H9 (cell line): ENCODE data around the gene ACOXL. TPM values are rescaled to one million over a fixed set of nuclear protein-coding genes. Genes with fewer than 3 reads are reported as not detected.

Experiments
- DNase-seq: peaks from one replicate; pipeline ENCODE4 v3.0.0-alpha.2; 2017
- H2AFZ ChIP-seq: one replicate; pipeline ENCODE4 v1.6.1; 2013; ENCODE audit warnings: mild to moderate bottlenecking, low read length, control low read depth, moderate library complexity
- H2AK5ac ChIP-seq: 2 replicates; pipeline ENCODE4 v1.6.1; 2013; ENCODE audit warnings: low read length, control low read depth, mixed read lengths; ENCODE audit not compliant: insufficient read length
- H2BK120ac ChIP-seq: one replicate; pipeline ENCODE4 v1.6.1; 2013; ENCODE audit warnings: low read depth, mild to moderate bottlenecking, low read length, control low read depth, inconsistent platforms; ENCODE audit not compliant: poor library complexity, severe bottlenecking
- H2BK12ac ChIP-seq: 2 replicates; pipeline ENCODE4 v1.6.1; 2013; ENCODE audit warnings: low read length, control low read depth, mixed read lengths, low read depth; ENCODE audit not compliant: insufficient read length
- H2BK15ac ChIP-seq: 2 replicates; pipeline ENCODE4 v1.6.1; 2013; ENCODE audit warnings: low read depth, low read length, control low read depth
- H2BK20ac ChIP-seq: one replicate; pipeline ENCODE4 v1.6.1; 2013; ENCODE audit warnings: low read depth, mild to moderate bottlenecking, low read length, control low read depth, inconsistent platforms; ENCODE audit not compliant: poor library complexity, severe bottlenecking
- H2BK5ac ChIP-seq: 2 replicates; pipeline ENCODE4 v1.6.1; 2013; ENCODE audit warnings: low read length, control low read depth, mixed read lengths; ENCODE audit not compliant: insufficient read length
- H3K14ac ChIP-seq: 2 replicates; pipeline ENCODE4 v1.6.1; 2013; ENCODE audit warnings: low read length, control low read depth; ENCODE audit not compliant: insufficient read depth
- H3K18ac ChIP-seq: 2 replicates; pipeline ENCODE4 v1.6.1; 2013; ENCODE audit warnings: low read depth, mild to moderate bottlenecking, mixed read lengths, low read length, control low read depth; ENCODE audit not compliant: insufficient read length
- H3K23ac ChIP-seq: 2 replicates; pipeline ENCODE4 v1.6.1; 2013; ENCODE audit warnings: low read length, control low read depth, mixed read lengths, low read depth; ENCODE audit not compliant: insufficient read length
- H3K23me2 ChIP-seq: 2 replicates; pipeline ENCODE4 v1.6.1; 2013; ENCODE audit warnings: low read depth, mild to moderate bottlenecking, mixed read lengths, low read length, control low read depth; ENCODE audit not compliant: insufficient read length, poor library complexity, severe bottlenecking
- H3K27ac ChIP-seq: 2 replicates; pipeline ENCODE4 v1.5.1; 2013; ENCODE audit warnings: low read length, control low read depth, mixed read lengths, low read depth; ENCODE audit not compliant: insufficient read length
- H3K27me3 ChIP-seq: 2 replicates; pipeline ENCODE4 v1.6.1; 2013; ENCODE audit warnings: low read length, control low read depth, inconsistent platforms; ENCODE audit not compliant: insufficient read depth
- H3K4ac ChIP-seq: 2 replicates; pipeline ENCODE4 v1.6.1; 2013; ENCODE audit warnings: low read depth, mild to moderate bottlenecking, control low read depth, inconsistent platforms, low read length, moderate library complexity
- H3K4me1 ChIP-seq: 2 replicates; pipeline ENCODE4 v1.6.1; 2013; ENCODE audit warnings: low read length, control low read depth, inconsistent platforms; ENCODE audit not compliant: insufficient read depth
- H3K4me2 ChIP-seq: 2 replicates; pipeline ENCODE4 v1.6.1; 2013; ENCODE audit warnings: low read length, control low read depth, mixed read lengths; ENCODE audit not compliant: insufficient read length, insufficient read depth
- H3K56ac ChIP-seq: 2 replicates; pipeline ENCODE4 v1.6.1; 2013; ENCODE audit warnings: low read depth, mild to moderate bottlenecking, mixed read lengths, low read length, control low read depth; ENCODE audit not compliant: insufficient read length
- H3K79me1 ChIP-seq: 2 replicates; pipeline ENCODE4 v1.6.1; 2013; ENCODE audit warnings: low read depth, mild to moderate bottlenecking, moderate library complexity, low read length, control low read depth, inconsistent platforms; ENCODE audit not compliant: insufficient read depth, poor library complexity, severe bottlenecking
- H3K79me2 ChIP-seq: 2 replicates; pipeline ENCODE4 v1.6.1; 2013; ENCODE audit warnings: low read length, control low read depth, inconsistent platforms; ENCODE audit not compliant: insufficient read depth
- H3K9ac ChIP-seq: 2 replicates; pipeline ENCODE4 v1.6.1; 2013; ENCODE audit warnings: low read length, control low read depth, mixed read lengths; ENCODE audit not compliant: insufficient read length; ENCODE audit errors: extremely low read depth
- H3K9me3 ChIP-seq: one replicate; pipeline ENCODE4 v1.6.1; 2013; ENCODE audit warnings: low read depth, low read length, inconsistent platforms; ENCODE audit not compliant: control insufficient read depth
- H3T11ph ChIP-seq: one replicate; pipeline ENCODE4 v1.6.1; 2013; ENCODE audit warnings: mild to moderate bottlenecking, low read length, control low read depth, inconsistent platforms
- H4K20me1 ChIP-seq: one replicate; pipeline ENCODE4 v1.6.1; 2013; ENCODE audit not compliant: control insufficient read depth, insufficient read length, insufficient read depth
- H4K5ac ChIP-seq: 2 replicates; pipeline ENCODE4 v1.6.1; 2013; ENCODE audit warnings: low read depth, mild to moderate bottlenecking, mixed read lengths, low read length, control low read depth; ENCODE audit not compliant: insufficient read length
- H4K8ac ChIP-seq: replicated peaks from 2 replicates; pipeline ENCODE4 v1.6.1; 2013; ENCODE audit warnings: low read length, control low read depth, mixed read lengths, low read depth; ENCODE audit not compliant: insufficient read length
- H4K91ac ChIP-seq: 2 replicates; pipeline ENCODE4 v1.6.1; 2013; ENCODE audit warnings: low read depth, mild to moderate bottlenecking, moderate library complexity, mixed read lengths, low read length, control low read depth; ENCODE audit not compliant: insufficient read length
- H3K27ac Mint-ChIP-seq, 3 experiments: 2 replicates in 2 of 3; 3 replicates in 1 of 3; pipeline ENCODE4 v1.8.0; 2020 to 2021; ENCODE audit warnings: mixed read lengths in 3 of 3, mild to moderate bottlenecking in 1 of 3, moderate library complexity in 1 of 3
- H3K27me3 Mint-ChIP-seq: 2 replicates; pipeline ENCODE4 v1.8.0; 2021; ENCODE audit warnings: low read depth, mild to moderate bottlenecking, moderate library complexity, mixed read lengths
- H3K36me3 Mint-ChIP-seq, 3 experiments: 2 replicates in 2 of 3; 3 replicates in 1 of 3; pipeline ENCODE4 v1.8.0; 2020 to 2021; ENCODE audit warnings: low read depth in 3 of 3, mixed read lengths in 3 of 3; ENCODE audit not compliant: insufficient read depth in 1 of 3
- H3K4me1 Mint-ChIP-seq, 2 experiments: 2 replicates each; pipeline ENCODE4 v1.8.0; 2020; ENCODE audit warnings: mixed read lengths in 2 of 2
- H3K4me3 Mint-ChIP-seq, 2 experiments: 2 replicates in 1 of 2; 3 replicates in 1 of 2; pipeline ENCODE4 v1.8.0; 2020 to 2021; ENCODE audit warnings: mild to moderate bottlenecking in 2 of 2, mixed read lengths in 2 of 2, moderate library complexity in 1 of 2
- H3K9me3 Mint-ChIP-seq, 2 experiments: 2 replicates in 1 of 2; 3 replicates in 1 of 2; pipeline ENCODE4 v1.8.0; 2020; ENCODE audit warnings: mild to moderate bottlenecking in 2 of 2, mixed read lengths in 2 of 2, moderate library complexity in 1 of 2
- CTCF ChIP-seq: fragments of 200-600 bp; sonication (generic); conservative IDR thresholded peaks from 3 replicates; pipeline ENCODE4 v1.8.0; 2021; ENCODE audit warnings: antibody characterized with exemption, mild to moderate bottlenecking
- WGBS: extraction: QIAGEN DNeasy Blood & Tissue Kit; methylation state at CpG from one replicate; pipeline ENCODE4 v1.1.7; 2013; ENCODE audit warnings: missing lambda C conversion rate, low lambda C conversion rate, mixed read lengths; ENCODE audit not compliant: insufficient read length; ENCODE audit errors: extremely low coverage; 5-methylcytosine and 5-hydroxymethylcytosine counted together
- total RNA-seq: library from RNA; stranded (reverse); gene quantifications from 2 replicates; pipeline ENCODE4 v1.2.1, GENCODE V29; 2021

Gene ACOXL
- total RNA-seq, 1 experiment from 2014 or later, result 37.6 TPM

- peaks cover 3% of the 10 kb centered on the region; the same call in 1 of the 2 replicates for H3K27me3 Mint-ChIP-seq
- no peak overlapping the region for H3K4me3 Mint-ChIP-seq
These were observed 4.5 kb upstream of the ACOXL start for GRCh38 chr2:110727923-110728322.

More at GRCh38 chr2:110727923-110728322, 4.5 kb upstream of the ACOXL start:
- no peak for DNase-seq
- H3K9me3 Mint-ChIP-seq, result peaks cover 2 to 4% of the 10 kb centered on the region in 2 experiments; a peak in 4 of 5 replicates
- H3T11ph ChIP-seq, result no peak overlapping the region
- no peak overlapping the region for H3K23ac ChIP-seq
- no peaks in the 10 kb centered on the region for H3K79me1 ChIP-seq
- peaks cover 5 to 17% (median 5%) of the 10 kb centered on the region in 3 experiments; a peak in 5 of 7 replicates for H3K36me3 Mint-ChIP-seq
- no peak overlapping the region for H2BK15ac ChIP-seq
- no peak overlapping the region for H4K5ac ChIP-seq
- no peaks in the 10 kb centered on the region for H3K9me3 ChIP-seq
- H4K8ac ChIP-seq, result no peak overlapping the region
- no peak overlapping the region for H3K56ac ChIP-seq
- no peak overlapping the region for H3K9ac ChIP-seq
- H2BK120ac ChIP-seq, result no peak overlapping the region
- no peak overlapping the region for H3K27ac ChIP-seq
- no peak overlapping the region for H2BK12ac ChIP-seq
- peaks cover 11% of the 10 kb centered on the region; the same call in 1 of the 2 replicates for H3K4me1 ChIP-seq
- H4K91ac ChIP-seq, result no peak overlapping the region
- H3K79me2 ChIP-seq, result no peaks in the 10 kb centered on the region
- WGBS, result no CpG with 5 or more reads among the region's 4 CpGs
- peaks cover 50 to 52% of the 10 kb centered on the region in 2 experiments for H3K4me1 Mint-ChIP-seq
- no peak overlapping the region for H3K18ac ChIP-seq
- no peak overlapping the region for H3K27ac Mint-ChIP-seq
- H3K14ac ChIP-seq, result no peak overlapping the region
- no peak overlapping the region for H3K4ac ChIP-seq
- no peaks in the 10 kb centered on the region for H3K27me3 ChIP-seq
- no peak overlapping the region for H2BK20ac ChIP-seq
- TF ChIP-seq CTCF, result no peak
- no peak overlapping the region for H2AFZ ChIP-seq
- H2BK5ac ChIP-seq, result no peak overlapping the region
- no peak overlapping the region for H3K4me2 ChIP-seq
- no peak overlapping the region for H2AK5ac ChIP-seq
- H3K23me2 ChIP-seq, result peaks cover 1% of the 10 kb centered on the region
- no peaks in the 10 kb centered on the region for H4K20me1 ChIP-seq
